GM23248 (cell line): Measurements from ENCODE around the gene LLGL1. TPM values are rescaled to one million over a fixed set of nuclear protein-coding genes. Genes with fewer than 3 reads are reported as not detected.

Experiments used
- DNase-seq: peaks from one replicate; pipeline ENCODE4 v3.0.0-alpha.2; 2015
- H2AFZ ChIP-seq: fragments of 200-600 bp; sonication (generic); 2 replicates; pipeline ENCODE4 v1.6.1; 2016; ENCODE audit warnings: antibody characterized with exemption
- H3F3A ChIP-seq: fragments of 200-600 bp; sonication (generic); 2 replicates; pipeline ENCODE4 v1.6.1; 2016; ENCODE audit warnings: mild to moderate bottlenecking, antibody characterized with exemption, mixed run types; ENCODE audit not compliant: insufficient read depth
- H3K27ac ChIP-seq: fragments of 200-600 bp; sonication (generic); 2 replicates; pipeline ENCODE4 v1.5.1; 2016; ENCODE audit warnings: mild to moderate bottlenecking
- H3K27me3 ChIP-seq: fragments of 200-600 bp; sonication (generic); replicated peaks from 2 replicates; pipeline ENCODE4 v1.6.1; 2016; ENCODE audit warnings: mild to moderate bottlenecking; ENCODE audit not compliant: insufficient read depth
- H3K36me3 ChIP-seq: fragments of 200-600 bp; sonication (generic); 2 replicates; pipeline ENCODE4 v1.6.1; 2016; ENCODE audit warnings: low read depth, mild to moderate bottlenecking
- H3K4me1 ChIP-seq: fragments of 200-600 bp; sonication (generic); 2 replicates; pipeline ENCODE4 v1.6.1; 2016; ENCODE audit warnings: mild to moderate bottlenecking; ENCODE audit not compliant: insufficient read depth
- H3K4me2 ChIP-seq: fragments of 200-600 bp; sonication (generic); one replicate; pipeline ENCODE4 v1.6.1; 2016; ENCODE audit warnings: mild to moderate bottlenecking; ENCODE audit not compliant: unreplicated experiment
- H3K4me3 ChIP-seq: fragments of 200-600 bp; sonication (generic); 2 replicates; pipeline ENCODE4 v1.5.1; 2016; ENCODE audit warnings: mild to moderate bottlenecking
- H3K79me2 ChIP-seq: fragments of 200-600 bp; sonication (generic); 2 replicates; pipeline ENCODE4 v1.6.1; 2016; ENCODE audit warnings: mild to moderate bottlenecking; ENCODE audit not compliant: insufficient read depth
- H3K9ac ChIP-seq: fragments of 200-600 bp; sonication (generic); 2 replicates; pipeline ENCODE4 v1.6.1; 2016; ENCODE audit warnings: mild to moderate bottlenecking
- H3K9me2 ChIP-seq: fragments of 200-600 bp; sonication (generic); 2 replicates; pipeline ENCODE4 v1.6.1; 2016; ENCODE audit warnings: mixed run types, mild to moderate bottlenecking, moderate library complexity; ENCODE audit not compliant: insufficient read depth
- H3K9me3 ChIP-seq: fragments of 200-600 bp; sonication (generic); one replicate; pipeline ENCODE4 v1.6.1; 2017; ENCODE audit warnings: low read depth
- H4K20me1 ChIP-seq: fragments of 200-600 bp; sonication (generic); 2 replicates; pipeline ENCODE4 v1.6.0; 2016; ENCODE audit not compliant: insufficient read depth
- EZH2 ChIP-seq: fragments of 200-600 bp; sonication (generic); IDR thresholded peaks from 2 replicates; pipeline ENCODE4 v1.6.1; 2018; ENCODE audit warnings: antibody characterized with exemption, mild to moderate bottlenecking; ENCODE audit not compliant: insufficient read depth, poor library complexity, severe bottlenecking
- EZH2phosphoT487 ChIP-seq: fragments of 200-600 bp; sonication (generic); IDR thresholded peaks from 2 replicates; pipeline ENCODE4 v1.6.1; 2018; ENCODE audit warnings: antibody characterized with exemption, moderate library complexity, mild to moderate bottlenecking, low read depth; ENCODE audit not compliant: insufficient read depth
- WGBS, 2 experiments: methylation state at CpG; one replicate each; pipeline ENCODE4 v1.1.6; 2015 to 2017; ENCODE audit warnings: low lambda C conversion rate in 2 of 2, low coverage in 1 of 2; ENCODE audit errors: missing lambda C conversion rate in 2 of 2; 5-methylcytosine and 5-hydroxymethylcytosine counted together
- in situ Hi-C: fragments of 300-500 bp; cut with MboI; formaldehyde crosslinking; loops from 2 replicates; pipeline ENCODE4 v1.15.0; 2020
- polyA plus RNA-seq: library from polyadenylated mRNA; unstranded; fragments of >200 nt; fragmentation: Nextera tagmentation; extraction: Ambion mirVana; gene quantifications from 2 replicates; pipeline ENCODE4 v1.2.1, GENCODE V29; 2016
- total RNA-seq: library from RNA; depleted of rRNA; stranded (reverse); fragments of >200 nt; shearing (Covaris generic); gene quantifications from 2 replicates; pipeline ENCODE4 v1.2.3, GENCODE V29; 2014

The LLGL1 gene
- total and polyA plus RNA-seq, 2 experiments from 2014 or later = 3.5 to 40.3 TPM

DNA sequence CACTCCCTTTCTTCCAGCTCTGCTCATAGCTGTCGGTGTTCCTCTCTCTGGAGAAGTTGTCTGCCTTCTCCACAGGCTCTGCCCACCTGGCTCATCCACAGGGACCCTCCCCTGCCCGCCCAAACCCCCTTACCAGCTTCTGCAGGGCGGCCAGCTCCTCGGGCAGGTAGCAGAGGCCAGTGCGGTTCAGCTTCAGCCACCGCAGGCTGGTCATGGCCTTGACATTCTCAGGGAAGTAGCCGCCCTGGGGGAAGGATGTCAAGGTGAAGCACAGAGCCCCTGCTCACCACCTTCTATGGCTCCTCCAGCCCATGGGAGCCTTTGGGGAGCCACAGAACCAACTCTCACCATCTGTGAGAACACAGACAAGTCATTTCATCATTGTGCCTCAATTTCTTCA lies 31.3 kb downstream of the LLGL1 start:
- in situ Hi-C loops = no loop called here
- H3K27me3 ChIP-seq = no peaks in the 10 kb centered on the region
- peaks cover 23% of the 10 kb centered on the region for H3K4me1 ChIP-seq
- DNase-seq = no peak
- peak overlapping the region; percentile 98 for H3K9ac ChIP-seq
- TF ChIP-seq EZH2 (no peak), EZH2phosphoT487 (no peak)
- peak overlapping the region; percentile 86 for H3K4me2 ChIP-seq
- H3K9me3 ChIP-seq = no peaks in the 10 kb centered on the region
- WGBS, 2 experiments = 83 to 86% methylated on average over 7 of the region's 7 CpGs
- H3K79me2 ChIP-seq = peaks cover 49% of the 10 kb centered on the region
- H3K36me3 ChIP-seq = peaks cover 25% of the 10 kb centered on the region
- H3K9me2 ChIP-seq = no peaks in the 10 kb centered on the region
- 0 out of 2 replicates have a peak, but pooled peaks cover 6% of the 10 kb centered on the region for H3F3A ChIP-seq
- no peaks in the 10 kb centered on the region for H4K20me1 ChIP-seq
- no peak overlapping the region for H2AFZ ChIP-seq
- H3K27ac ChIP-seq = no peak overlapping the region
- H3K4me3 ChIP-seq = peak overlapping the region; percentile 97; the same call in 1 of the 2 replicates

DNA sequence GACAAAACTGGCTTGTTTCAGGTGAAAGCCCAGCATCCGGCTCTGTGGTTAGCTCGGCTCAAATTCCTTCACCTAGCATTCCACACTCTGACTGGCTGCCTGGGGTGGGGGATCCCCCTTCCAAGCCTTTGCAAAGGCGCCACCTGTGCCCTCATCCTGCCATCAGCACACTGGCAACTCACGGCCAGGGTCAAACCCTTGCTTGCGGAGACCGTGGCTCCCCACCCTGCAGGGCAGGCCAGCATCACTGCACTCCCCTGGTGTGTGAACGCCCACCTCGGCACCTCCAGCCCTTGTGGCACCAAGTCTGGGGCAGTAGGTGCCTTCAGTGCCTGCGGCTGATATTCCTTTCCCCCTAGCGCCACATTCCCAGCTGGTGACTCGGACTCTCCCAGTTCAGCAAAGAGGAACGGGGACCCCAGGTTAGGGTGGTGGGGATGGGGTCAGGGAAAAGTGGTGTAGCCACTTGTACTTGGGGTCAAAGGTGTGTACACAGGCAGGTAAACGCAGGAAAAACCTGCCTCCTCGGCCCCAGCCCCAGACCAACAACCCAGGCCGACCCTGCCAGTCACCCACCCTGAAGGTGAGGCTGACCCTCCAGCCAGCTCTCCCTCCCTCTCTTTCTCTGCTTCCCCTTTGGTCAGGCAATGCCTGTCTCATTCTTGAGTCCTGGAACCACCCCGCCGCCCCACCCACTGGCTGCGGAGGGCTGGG lies 32.0 kb downstream of the LLGL1 start:
- Histone ChIP-seq H3K4me1 (peaks cover 26% of the 10 kb centered on the region), H3F3A (0 out of 2 replicates have a peak, but pooled peaks cover 6% of the 10 kb centered on the region), H3K4me2 (peak overlapping the region; percentile 86), H3K79me2 (peaks cover 55% of the 10 kb centered on the region), H4K20me1 (no peaks in the 10 kb centered on the region), H3K27me3 (no peaks in the 10 kb centered on the region), H2AFZ (peak overlapping the region; percentile 88), H3K4me3 (peak overlapping the region; percentile 97), H3K36me3 (peaks cover 25% of the 10 kb centered on the region), H3K9me3 (no peaks in the 10 kb centered on the region), H3K9me2 (no peaks in the 10 kb centered on the region), H3K9ac (peak overlapping the region; percentile 98), H3K27ac (peak overlapping the region; percentile 96)
- TF ChIP-seq EZH2 = no peak
- TF ChIP-seq EZH2phosphoT487 = no peak
- peak; percentile 82 for DNase-seq
- 29% methylated on average over 16 to 18 of the region's 18 CpGs for WGBS, 2 experiments
- in situ Hi-C loops = no loop called here

GRCh38 chr17:18257982-18258355 lies 32.5 kb downstream of the LLGL1 start:
- Histone ChIP-seq H3K9me3 (no peaks in the 10 kb centered on the region), H3K4me1 (peaks cover 26% of the 10 kb centered on the region), H3K9me2 (no peaks in the 10 kb centered on the region), H2AFZ (peak overlapping the region; percentile 88), H3K9ac (peak overlapping the region; percentile 98), H3K27me3 (no peaks in the 10 kb centered on the region), H3K36me3 (peaks cover 23% of the 10 kb centered on the region), H4K20me1 (no peaks in the 10 kb centered on the region), H3K27ac (peak overlapping the region; percentile 96), H3K79me2 (peaks cover 53% of the 10 kb centered on the region), H3K4me2 (peak overlapping the region; percentile 86), H3K4me3 (peak overlapping the region; percentile 97), H3F3A (0 out of 2 replicates have a peak, but pooled peaks cover 6% of the 10 kb centered on the region)
- no peak for TF ChIP-seq EZH2phosphoT487
- no peak for TF ChIP-seq EZH2
- 0 to 1% methylated on average over 10 to 14 of the region's 16 CpGs for WGBS, 2 experiments
- DNase-seq = peak; percentile 94
- in situ Hi-C loops = no loop called here

DNA sequence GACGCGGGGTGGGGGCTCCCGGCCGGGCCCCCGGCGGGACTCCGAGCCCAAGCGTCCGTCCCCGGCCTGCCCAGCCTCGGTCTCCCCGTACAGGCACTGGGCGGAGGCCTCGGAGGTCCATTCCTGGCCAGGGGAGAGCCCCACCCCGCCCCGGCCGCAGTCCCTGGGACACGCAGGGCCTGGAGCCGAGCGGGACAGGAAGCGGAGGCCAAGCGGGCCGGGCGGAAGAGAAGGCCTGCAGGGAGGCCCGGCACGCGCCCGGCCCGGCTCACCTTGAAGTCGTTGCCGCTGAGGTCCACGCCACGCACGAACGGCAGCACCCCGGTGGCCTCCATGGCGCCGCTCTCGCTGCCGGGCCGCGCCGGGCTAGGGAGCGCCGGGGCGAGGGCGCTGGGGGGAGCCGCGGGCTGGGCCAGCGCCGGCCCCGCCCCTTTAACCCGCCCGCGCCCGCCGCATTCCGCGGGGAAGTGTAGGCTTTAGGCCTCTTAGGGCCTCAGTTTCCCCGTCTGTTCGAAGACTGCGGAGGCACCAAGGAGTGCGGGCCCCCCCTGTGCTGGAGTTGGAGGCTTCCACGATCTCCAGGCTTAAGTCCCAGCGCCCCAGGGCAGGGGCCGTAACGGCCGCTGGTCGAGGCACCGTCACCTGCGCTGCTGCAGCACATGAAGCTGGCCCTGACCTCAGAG lies 33.1 kb downstream of the LLGL1 start, which contains the start of gene FLII:
TSS of gene FLII (minus strand) at position 383 of the 683 bp plus-strand sequence. CDS start at position 335, 48 bp downstream.
- H3K4me2 ChIP-seq = peak within 1 kb of the TSS; percentile 86
- H3K9ac ChIP-seq = peak within 1 kb of the TSS; percentile 98
- 0 out of 2 replicates have a peak, but pooled peaks cover 6% of the 10 kb centered on the region for H3F3A ChIP-seq
- 2 to 5% methylated on average over 35 to 48 of the region's 71 CpGs for WGBS, 2 experiments
- no peaks in the 10 kb centered on the region for H3K9me2 ChIP-seq
- peaks cover 49% of the 10 kb centered on the region for H3K79me2 ChIP-seq
- TF ChIP-seq EZH2 (no peak), EZH2phosphoT487 (no peak)
- H3K4me1 ChIP-seq = peaks cover 26% of the 10 kb centered on the region
- H3K9me3 ChIP-seq = no peaks in the 10 kb centered on the region
- peak; percentile 83 for DNase-seq
- H3K36me3 ChIP-seq = peaks cover 18% of the 10 kb centered on the region
- peak within 1 kb of the TSS; percentile 97 for H3K4me3 ChIP-seq
- H3K27me3 ChIP-seq = no peaks in the 10 kb centered on the region
- H2AFZ ChIP-seq = peak within 1 kb of the TSS; percentile 88
- peak within 1 kb of the TSS; percentile 96 for H3K27ac ChIP-seq
- no peaks in the 10 kb centered on the region for H4K20me1 ChIP-seq
- in situ Hi-C loops = no loop called here
